Measurements from ENCODE around the gene EGFL8.
A peak's percentile ranks its signal among the peaks of the same experiment; 100 is the strongest.
"Not testable (repeated sequence)": the region's sequence is repeated elsewhere in the genome, so short reads cannot be mapped to it uniquely, and the experiment has no call there.

The EGFL8 gene

DNA sequence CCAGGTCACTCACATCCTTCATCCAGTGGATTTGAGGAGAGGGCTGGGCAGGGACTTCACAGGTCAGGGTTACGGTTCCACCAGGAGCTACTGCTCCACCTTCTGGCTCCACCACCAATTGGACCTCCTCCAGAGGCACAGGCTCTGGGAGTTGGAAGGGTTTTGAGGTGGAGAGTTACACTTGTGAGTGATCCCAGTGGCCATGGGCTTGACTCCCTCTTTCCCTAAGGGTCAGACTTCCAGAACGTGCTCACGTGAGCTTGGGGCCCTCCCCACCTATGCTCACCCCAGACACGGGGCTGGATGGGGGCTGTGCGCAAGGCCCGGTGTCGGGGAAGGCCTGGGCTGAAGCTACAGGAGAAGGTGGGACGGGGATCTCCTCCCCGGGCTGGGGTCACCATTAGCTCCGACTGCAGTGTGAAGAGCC, 18.2 kb downstream of the EGFL8 start:
- DNase-seq (ENCODE audit: low spot score) (no peak), FAIRE-seq (no peak)

DNA sequence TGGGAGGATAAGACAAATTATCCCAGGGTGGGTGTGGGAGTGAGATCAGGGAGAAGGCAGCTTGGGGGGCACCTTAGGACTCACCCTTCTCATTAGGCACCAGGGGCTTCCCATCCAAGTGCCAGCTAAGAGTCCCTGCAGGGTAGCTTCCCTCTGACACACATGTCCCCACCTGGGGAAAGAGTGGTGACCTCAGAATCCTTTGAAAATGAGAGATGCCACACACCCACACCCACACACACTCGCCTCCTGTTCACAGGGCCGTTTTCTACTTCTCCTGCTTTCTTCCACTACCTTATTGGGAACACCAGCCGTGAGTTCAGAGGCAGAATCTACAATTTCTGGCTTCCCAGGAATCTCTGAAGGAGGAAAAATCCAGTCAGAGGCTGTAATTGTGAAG, 18.6 kb downstream of the EGFL8 start:
- no peak for DNase-seq (ENCODE audit: low spot score)
- FAIRE-seq = no peak

DNA sequence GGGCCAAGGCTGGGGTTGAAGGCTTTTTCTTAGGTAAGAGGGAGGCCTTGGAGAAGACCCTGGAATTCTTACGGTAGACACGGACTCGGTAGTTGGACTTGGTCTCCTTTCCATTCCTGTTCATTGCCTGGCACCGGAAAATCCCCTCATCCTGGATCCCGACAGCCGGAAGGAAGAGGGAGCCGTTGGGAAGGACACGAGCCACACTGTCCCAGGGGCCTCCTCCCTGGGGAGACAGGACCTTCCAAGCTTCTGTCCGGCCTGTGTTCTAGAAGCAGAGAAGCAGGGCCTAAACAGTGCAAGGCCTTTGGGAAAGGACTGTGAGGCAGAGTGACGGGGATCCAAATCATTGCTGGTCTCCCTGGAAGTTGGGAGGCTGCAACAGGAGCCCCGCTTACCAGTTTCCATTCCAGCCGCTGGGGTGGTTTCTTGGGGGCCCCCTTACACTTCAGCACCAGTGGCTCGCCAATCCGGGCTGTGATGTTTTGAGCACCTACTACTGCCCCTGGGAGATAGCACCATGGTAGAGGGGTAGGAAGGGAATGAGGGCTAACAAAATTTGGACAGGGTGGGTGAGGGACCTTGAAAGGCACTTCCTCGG, 19.2 kb downstream of the EGFL8 start:
- no peak for DNase-seq (ENCODE audit: low spot score)
- FAIRE-seq = no peak

DNA sequence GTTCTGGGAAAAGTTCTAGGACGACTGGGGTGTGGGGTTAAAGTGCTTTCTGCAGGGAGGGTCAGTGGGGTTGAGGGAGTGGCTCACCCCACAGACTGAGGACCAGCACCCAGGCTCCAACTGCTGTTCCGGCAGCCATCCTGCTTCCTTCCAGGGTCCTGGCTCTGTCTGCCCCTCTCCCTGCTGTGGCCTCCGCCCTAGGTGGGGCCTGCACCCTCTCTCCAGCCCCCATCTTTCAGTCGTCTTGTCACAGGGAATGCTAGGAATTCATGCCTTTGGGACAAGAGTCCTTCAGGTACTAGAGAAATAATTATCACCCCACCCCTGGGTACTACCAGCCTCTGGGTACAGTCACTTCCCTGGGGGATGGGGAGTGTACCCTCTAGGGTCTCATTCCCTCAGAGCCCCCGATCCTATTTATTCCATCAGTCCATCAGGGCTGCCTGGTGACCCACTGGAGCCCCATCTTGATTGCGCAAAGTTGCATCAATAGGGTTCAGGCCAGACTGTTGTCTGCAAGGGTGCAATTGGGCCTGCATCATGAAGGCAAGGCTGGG, 19.8 kb downstream of the EGFL8 start, which contains the start of gene AGER:
Gene AGER, minus strand, starts transcription at position 170 of the 557 bp plus-strand sequence. Its CDS starts 31 bp downstream, at position 139.
- DNase-seq (ENCODE audit: low spot score) (no peak), FAIRE-seq (no peak)

DNA sequence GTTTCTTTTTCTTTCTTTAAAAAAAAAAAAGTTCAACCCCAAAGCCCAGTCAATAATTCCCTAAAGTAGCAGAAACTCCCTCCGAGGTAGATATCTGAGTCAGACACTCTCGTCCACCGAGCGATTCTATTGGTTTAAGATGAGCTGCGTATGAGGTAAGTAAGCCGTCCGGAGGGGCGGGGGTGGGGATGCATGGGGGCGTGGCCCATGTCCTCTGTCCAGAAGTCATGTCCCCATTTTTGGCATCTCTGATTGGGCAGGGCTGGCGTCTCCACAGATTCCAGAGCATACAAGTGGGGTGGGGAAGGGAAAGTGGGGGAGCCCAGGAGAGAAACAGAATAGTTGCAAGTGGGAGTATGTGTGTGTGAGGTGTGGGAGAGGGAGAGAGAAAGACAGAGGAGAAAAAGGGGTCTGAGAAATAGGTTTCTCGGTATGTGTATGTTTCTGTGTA, 21.3 kb downstream of the EGFL8 start:
- peak; percentile 55 for DNase-seq (ENCODE audit: low spot score)
- FAIRE-seq = not testable (repeated sequence)

DNA sequence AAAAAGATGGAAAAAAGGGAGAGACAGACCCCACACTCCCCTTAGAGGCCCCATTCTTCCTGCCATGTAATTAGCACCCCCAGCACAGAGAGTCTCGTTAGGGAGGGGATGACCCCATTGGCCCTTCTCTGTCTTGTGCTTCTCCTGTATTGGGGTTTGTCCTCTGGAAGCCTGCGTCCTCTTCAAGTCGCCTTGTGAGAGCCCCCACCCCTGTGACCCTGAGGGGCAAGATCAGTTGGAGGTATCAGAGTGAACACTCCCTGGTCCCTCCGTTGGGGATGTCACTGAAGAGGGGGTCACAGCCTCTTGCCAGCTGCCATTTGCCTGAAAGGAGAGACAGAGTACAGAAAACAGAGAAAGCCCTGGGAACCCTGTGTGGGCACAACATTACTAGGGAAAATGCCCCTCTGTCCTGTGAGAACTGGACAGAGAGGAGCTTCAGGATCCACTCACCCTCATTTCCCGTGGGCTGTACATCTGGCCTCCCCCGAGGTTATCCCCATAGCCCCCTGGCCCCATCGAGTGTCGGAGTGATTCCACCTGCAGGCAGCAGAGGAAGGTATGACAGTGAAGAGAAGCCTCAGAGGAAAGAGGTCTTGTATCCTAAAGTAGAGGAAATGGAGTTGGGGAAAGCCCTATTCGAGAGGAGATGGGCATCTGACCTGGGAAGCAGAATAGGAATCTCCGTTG, 21.9 kb downstream of the EGFL8 start:
- not testable (repeated sequence) for DNase-seq (ENCODE audit: low spot score); FAIRE-seq

DNA sequence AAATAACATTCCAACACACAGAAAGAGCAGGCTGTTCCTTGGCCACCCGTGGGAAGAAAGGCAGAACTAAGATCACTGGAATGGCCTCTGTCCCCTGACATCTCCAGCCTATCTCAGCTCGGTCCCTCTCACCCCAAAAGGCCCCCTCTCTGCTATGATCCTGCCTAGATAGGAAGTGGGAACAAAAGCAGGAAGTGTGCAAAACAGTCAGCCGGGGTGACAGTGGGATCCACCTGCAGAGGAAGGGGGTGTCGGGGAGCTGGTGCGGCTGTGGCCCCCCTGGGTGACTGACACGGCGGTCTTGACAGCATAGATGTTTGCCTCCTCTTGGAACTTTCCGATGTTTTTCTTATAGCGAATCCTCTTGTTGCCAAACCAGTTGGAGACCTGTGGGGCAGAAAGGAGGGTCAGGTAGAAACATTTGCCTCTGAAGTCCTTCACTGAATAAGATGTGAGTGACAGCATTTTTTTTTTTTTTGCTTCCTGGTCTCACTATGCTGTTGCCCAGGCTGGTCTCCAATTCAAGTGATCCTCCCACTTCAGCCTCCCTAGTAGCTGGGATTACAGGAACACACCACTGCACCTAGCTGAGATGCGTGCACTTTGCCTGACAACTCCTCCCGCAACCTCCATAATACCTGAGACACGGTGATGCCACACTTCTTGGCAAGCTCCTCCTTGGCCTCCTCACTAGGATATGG, 22.8 kb downstream of the EGFL8 start:
- FAIRE-seq (no peak), DNase-seq (ENCODE audit: low spot score) (no peak)

DNA sequence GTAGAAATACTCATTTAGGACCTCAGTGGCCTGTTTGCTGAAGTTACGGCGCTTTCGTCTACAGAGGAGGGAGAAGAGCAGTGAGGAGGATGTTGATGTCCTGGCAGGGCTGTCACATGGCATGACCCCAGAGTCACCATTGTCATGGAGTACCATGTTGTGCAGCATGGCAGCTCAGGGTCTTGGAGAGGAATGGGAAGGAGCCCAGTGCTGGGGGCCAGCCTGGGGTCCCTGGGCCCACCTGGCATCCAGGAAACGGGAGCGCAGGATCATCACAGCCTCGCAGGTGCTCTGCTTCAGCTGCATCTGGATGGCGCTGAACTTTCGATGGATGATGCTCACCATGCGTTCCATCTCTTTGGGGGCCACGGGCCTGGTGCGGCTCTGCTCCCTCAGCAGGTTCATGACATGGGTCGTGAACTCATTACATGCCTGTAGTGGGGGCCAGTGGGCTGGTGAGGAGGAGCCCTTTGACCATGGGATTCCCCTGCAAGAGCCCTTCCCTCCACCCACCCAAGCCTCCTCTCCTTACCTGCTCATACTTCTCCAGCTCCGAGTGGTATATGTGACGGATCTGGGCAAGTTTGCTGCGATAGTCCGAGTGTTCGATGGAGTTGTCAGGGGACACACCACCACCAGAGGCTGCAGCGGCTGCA, 23.5 kb downstream of the EGFL8 start:
- not testable (repeated sequence) for FAIRE-seq; DNase-seq (ENCODE audit: low spot score)

DNA sequence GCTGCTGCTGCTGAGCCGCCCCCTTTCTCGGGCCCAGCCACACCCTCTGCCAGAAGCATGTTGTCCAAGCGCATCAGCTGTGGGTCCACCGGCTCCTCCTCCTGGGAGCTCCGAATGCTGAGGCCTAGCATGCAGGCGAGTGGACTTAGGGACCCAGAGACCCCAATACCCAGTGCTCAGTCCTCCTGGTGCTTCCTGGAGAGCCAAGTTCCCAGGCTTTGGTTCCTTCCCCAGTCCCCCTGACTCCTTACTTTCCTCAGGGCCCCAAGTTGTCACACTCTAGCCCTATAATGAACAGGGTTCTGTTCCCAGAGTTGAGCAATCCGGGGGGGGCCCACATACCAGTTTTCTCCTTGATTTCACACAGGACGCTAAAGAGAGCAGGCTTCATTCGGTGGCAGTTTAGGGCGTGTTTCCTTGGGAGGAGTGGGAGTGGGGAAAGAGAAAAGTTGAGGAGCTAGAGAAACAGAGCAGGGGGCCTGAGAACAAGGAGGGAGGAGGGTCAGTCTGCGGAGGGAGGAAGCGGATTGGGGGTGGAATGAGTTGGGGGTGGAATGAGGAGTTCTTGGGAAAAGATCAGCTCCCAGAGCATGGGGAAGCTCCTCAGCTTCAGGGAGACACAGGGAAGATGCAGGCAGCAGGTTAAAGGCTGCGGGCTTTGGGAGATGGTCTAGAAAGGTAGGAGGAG, 24.1 kb downstream of the EGFL8 start:
- DNase-seq (ENCODE audit: low spot score) (no peak), FAIRE-seq (no peak)

DNA sequence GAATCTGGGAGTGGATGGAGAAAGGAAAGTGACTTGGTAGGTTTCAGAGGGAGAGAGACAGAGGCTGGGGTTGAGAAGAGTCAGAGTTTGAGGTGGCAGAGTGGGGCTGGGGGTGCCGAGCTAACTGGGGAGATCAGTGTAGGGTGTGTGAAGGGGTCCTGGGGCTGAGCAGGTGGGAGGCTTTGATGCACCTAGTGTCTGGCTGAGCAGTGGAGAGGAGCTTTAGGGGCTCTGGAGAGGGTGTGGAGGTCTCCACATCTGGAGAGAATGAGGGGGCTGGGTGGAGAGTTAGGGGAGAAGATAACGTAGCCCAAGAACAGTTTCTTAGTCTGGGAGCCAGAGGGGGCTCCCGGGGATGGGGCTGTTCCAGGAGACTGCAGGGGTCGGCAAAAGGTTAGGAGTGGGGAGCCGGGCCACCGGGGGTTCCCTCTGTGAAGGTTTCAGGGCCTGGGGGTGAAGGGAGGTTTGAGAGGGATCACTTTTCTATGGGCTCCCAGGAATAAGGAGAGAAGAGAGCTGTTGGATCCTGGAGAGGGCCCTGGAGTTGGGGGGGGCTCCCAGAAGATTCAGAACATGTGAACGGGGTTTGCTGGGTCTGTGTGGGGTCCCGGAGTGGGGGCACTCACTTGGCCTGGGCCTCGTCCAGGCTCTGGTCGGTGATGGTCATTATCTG, 24.8 kb downstream of the EGFL8 start:
- FAIRE-seq = no peak

DNA sequence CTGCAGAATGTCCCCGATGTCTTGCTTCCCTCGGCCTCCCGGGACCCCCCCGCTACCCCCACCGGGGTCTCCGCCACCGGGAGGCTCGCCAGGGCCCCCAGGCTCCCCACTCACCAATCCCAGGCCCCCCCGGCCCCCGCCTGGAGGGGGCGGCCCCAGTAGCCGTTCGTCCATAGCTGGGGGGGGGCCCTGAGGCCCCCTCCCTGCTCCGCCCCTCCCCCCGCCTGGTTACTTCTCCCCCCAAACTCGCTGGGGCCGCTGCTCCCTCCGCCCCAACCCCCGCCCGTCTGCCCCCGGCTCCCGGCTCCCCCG, 25.3 kb downstream of the EGFL8 start:
- no peak for FAIRE-seq
- no peak for DNase-seq (ENCODE audit: low spot score)

More for the DNA sequence above, 24.8 kb downstream of the EGFL8 start:
- no peak for DNase-seq (ENCODE audit: low spot score)

DNA sequence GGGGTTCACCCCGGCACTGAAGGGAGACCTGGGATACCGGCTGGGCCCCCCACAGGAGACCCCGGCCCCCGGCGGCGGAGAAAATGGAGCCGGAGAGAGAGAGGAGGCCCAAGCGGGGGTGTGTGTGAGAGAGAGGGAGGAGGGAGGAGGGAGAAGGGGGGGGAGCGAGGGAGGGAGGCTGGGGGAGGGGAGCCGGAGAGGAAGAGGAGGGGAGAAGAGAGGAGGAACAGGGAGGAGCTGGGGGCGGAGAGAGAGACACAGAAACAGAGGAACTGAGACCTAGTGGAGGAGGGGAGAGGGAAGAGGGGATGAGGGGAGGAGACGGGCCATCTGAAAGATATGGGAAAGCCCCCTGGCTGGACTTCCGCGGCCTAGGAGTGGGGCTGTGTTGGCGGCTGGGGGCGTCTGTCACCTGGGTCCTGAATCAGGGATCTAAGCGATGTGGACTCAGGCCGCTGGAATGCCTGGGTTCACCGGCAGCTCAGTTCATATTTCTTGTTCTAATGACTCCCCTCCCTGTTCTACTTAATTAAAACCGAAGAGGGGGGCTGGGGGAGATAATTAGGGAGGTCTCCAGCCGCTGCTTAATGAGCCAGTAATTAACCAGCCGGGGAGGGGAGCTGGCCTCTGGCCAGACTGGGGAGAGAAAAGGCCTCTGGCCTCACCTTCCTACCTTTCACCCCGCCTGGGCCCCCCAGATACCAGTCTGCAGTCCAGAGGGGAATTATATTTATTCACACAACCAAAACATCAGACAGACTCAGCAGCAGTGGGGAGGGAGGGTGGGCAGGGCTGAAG, 25.9 kb downstream of the EGFL8 start, which contains the start of gene PBX2:
Gene PBX2, minus strand, starts transcription at position 149 of the 798 bp plus-strand sequence. CDS start 287 bp downstream, outside the sequence.
- DNase-seq (ENCODE audit: low spot score) (peak; percentile 82), FAIRE-seq (no peak)

DNA sequence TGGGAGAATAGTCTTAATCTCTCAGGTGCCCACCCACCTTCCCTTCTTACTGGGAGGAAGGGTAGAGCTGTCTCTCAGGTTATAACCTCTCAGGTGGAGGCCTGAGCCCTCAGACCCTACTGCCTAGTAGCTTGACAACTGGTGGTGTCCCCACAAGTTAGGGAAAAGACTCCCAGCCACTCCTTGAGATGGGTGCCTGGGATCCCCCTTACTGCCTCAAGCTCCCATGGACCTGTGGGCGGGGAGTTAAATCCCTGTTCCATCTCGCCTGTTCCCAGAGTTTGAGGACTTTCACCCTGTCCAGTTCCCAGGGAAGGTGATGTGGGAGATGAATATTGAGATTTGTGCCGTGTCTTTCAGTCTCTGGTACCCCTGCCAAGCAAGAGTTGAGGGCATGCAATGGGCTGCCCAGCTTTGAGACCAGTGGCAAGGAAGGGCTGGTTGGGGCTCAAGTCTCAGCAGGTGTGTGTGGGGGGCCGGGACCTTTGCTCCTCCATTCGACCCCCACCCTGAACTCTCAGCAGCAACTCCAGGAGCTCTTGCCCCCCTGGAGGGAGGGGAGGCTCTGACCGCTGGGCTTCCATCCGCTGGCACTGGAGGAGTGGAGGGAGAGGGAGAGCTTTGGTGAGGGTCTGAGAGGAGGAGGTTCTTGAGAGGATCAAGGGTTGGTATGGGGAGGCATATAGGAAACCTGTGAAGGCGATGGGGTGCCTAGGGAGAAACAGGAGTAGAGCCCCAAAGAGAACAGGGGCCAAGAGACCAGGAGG, 26.7 kb downstream of the EGFL8 start:
- FAIRE-seq = no peak
- no peak for DNase-seq (ENCODE audit: low spot score)

DNA sequence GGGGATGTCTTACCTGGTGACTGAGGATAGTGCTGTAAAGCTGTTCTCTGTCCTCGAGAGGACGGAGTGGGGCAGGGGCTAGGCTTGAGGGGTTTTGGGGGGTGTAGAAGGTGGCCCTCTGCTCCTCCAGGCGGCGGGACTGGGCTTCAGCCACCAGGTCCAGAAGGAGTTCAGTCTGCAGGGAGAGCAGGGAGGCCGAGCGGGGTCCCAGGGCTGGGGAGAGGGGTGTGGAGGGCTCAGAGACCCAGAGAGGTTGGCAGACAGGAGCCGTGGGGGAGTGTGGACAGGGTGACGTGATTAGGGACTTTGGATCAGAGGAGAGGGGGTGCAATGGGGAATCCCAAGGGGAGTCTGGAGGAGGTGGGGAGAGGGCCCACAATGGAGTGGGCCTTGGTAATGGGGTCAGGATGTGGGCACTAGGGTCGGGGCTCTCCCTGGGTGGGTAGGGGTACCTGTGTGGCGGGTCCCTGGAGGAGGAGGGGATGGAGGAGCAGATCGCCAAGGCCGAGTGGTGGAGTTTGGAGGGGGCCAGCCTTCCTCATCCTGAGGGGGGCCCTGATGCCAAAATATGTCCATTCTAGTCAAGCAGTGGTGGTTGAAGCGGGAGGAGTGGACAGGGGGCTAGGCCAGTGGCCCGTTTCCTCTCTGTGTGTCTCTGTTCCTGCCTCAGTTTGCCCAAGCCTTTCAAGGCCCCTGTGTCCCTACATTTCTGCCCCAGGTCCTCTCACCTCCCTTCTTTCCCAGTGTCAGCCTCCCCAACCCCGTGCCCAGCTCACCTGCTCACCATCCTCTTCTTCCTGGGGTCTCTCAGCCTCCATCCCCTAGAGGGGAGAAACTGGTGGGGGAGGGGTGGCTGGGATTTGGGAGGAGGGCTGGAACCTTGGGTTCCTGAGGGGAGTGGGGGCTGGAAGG, 27.6 kb downstream of the EGFL8 start:
- no peak for DNase-seq (ENCODE audit: low spot score)
- FAIRE-seq = no peak

DNA sequence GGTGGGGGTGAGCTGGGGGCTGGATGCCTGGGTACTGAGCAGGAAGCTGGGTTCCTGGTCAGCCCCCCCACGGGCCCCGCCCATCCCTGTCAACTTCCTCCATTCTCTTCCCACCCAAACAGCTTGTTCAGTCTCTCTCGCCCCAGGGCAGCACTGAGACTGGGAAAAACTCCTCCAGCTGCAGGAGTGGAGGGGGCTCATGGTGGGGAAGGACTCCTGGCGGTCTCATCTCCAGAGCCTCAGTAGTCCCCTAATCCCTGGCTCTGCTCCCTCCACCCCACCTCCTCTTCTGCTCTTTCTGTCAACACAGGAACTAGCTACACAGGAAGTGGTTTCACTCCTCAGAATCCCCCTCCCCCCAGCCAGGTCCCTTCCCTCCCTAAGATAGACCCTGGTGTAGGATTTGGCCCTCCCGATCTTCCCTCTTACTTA, 28.2 kb downstream of the EGFL8 start, which contains the start of gene GPSM3:
Gene GPSM3, minus strand, starts transcription at position 36 of the 432 bp plus-strand sequence. CDS start 130 bp downstream, outside the sequence.
- FAIRE-seq = no peak

DNA sequence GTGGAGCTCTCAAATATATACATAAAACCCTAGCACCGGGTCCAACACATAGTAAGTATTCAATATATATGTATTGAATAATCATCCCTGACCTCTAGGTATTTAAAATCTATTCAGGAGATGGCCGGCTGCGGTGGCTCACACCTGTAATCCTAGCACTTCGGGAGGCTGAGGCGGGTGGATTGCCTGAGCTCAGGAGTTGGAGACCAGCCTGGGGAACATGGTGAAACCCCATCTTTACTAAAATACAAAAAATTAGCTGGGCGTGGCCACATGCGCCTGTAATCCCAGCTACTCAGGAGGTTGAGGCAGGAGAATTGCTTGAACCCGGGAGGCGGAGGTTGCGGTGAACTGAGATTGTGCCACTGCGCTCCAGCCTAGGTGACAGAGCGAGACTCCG, 28.7 kb downstream of the EGFL8 start:
- not testable (repeated sequence) for DNase-seq (ENCODE audit: low spot score); FAIRE-seq

More for the DNA sequence above, 28.2 kb downstream of the EGFL8 start, which contains the start of gene GPSM3:
- no peak for DNase-seq (ENCODE audit: low spot score)

DNA sequence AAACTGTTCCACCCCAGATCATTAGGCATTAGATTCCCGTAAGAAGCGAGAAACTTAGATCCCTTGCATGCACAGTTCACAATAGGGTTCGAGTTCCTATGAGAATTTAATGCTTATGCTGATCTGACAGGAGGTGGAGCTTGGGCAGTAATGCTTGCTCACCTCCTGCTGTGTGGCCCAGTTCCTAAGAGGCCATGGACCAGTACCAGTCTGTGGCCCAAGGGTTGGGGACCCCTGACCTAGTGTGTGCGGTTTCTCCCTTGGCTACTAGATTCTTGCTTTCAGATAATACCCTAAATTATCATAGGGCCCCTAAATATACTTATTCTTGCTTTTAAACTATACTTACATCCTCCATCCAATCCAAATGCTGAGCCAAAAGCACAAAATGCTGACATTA, 30.0 kb downstream of the EGFL8 start:
- DNase-seq (ENCODE audit: low spot score) = no peak
- no peak for FAIRE-seq
